GM12892 (cell line): ENCODE data around the gene PTX4.

ENCODE experiments used
- POLR2A ChIP-seq: IDR thresholded peaks from 2 replicates; pipeline ENCODE4 v1.6.1; 2011; ENCODE audit warnings: low read depth, low read length, control low read depth
- POLR2AphosphoS5 ChIP-seq: IDR thresholded peaks from 2 replicates; pipeline ENCODE4 v1.6.1; 2011; ENCODE audit warnings: low read depth, low read length, control low read depth
- TAF1 ChIP-seq: IDR thresholded peaks from 2 replicates; pipeline ENCODE4 v1.6.1; 2011; ENCODE audit warnings: low read depth, mild to moderate bottlenecking, control low read depth, low read length, borderline replicate concordance

DNA sequence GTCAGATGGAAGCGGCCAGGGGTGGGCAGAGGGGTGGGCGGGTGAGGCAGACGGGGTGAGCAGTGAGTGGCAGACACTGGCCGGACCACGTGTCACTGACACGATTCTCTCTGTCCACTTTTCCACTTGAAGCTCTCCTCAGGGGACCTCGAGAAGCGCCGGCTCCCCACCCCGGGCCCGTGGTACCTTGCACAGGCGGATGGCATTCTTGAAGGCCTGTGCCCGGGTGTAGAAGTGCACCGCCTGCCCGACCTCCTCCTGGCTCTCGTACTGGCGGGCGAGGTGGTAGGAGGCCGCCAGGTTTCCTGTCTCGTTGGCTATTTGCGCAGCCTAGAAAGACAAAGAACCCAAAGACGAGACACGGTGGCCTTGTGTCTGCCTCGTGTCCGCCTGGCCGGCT lies 35.6 kb upstream of the PTX4 start:
- no peak for TF ChIP-seq POLR2A
- TF ChIP-seq POLR2AphosphoS5, result no peak
- no peak for TF ChIP-seq TAF1
